HFFc6 (cell line): Measurements from ENCODE around the gene NFKBIZ. TPM values are rescaled to one million over a fixed set of nuclear protein-coding genes. Genes with fewer than 3 reads are reported as not detected.
A peak's percentile ranks its signal among the peaks of the same experiment; 100 is the strongest.

Experiments used
- DNase-seq: peaks from one replicate; pipeline ENCODE4 v3.0.0-alpha.2; 2018
- H3K27ac Mint-ChIP-seq: 2 replicates; pipeline ENCODE4 v1.8.0; 2020; ENCODE audit warnings: mild to moderate bottlenecking, mixed read lengths
- H3K27me3 Mint-ChIP-seq: 2 replicates; pipeline ENCODE4 v1.8.0; 2021; ENCODE audit warnings: mild to moderate bottlenecking, moderate library complexity, mixed read lengths; ENCODE audit not compliant: insufficient read depth
- H3K36me3 Mint-ChIP-seq: 2 replicates; pipeline ENCODE4 v1.8.0; 2021; ENCODE audit warnings: low read depth, mixed read lengths
- H3K4me1 Mint-ChIP-seq: 2 replicates; pipeline ENCODE4 v1.8.0; 2020; ENCODE audit warnings: low read depth, mixed read lengths
- H3K4me3 Mint-ChIP-seq: 2 replicates; pipeline ENCODE4 v1.8.0; 2020; ENCODE audit warnings: mild to moderate bottlenecking, moderate library complexity, mixed read lengths
- H3K9me3 Mint-ChIP-seq: 2 replicates; pipeline ENCODE4 v1.8.0; 2020; ENCODE audit warnings: mild to moderate bottlenecking, mixed read lengths
- CTCF ChIP-seq: fragments of 200-600 bp; sonication (generic); IDR thresholded peaks from 2 replicates; pipeline ENCODE4 v1.5.0; 2021; ENCODE audit warnings: antibody characterized with exemption, mild to moderate bottlenecking
- total RNA-seq, 6 experiments: library from RNA; stranded (reverse); fragmentation: NEBNext Ultra II Directional; extraction: Animal tissue kit (Norgen Biotek cat#: 25700); gene quantifications; 2 replicates in 1 of 6; 3 replicates in 5 of 6; pipeline ENCODE4 v1.2.3, GENCODE V29; 2021

NFKBIZ gene
- total RNA-seq, 6 experiments from 2014 or later: 51.1 to 64.2 (median 57.8) TPM

- Mint-ChIP-seq H3K27me3 (no peaks in the 10 kb centered on the region), H3K4me3 (no peak overlapping the region), H3K36me3 (peaks cover 8% of the 10 kb centered on the region; the same call in 1 of the 2 replicates), H3K4me1 (peaks cover 50% of the 10 kb centered on the region), H3K9me3 (no peaks in the 10 kb centered on the region), H3K27ac (no peak overlapping the region)
- no peak for TF ChIP-seq CTCF
- no peak for DNase-seq
These were observed 9.2 kb upstream of the NFKBIZ start for GRCh38 chr3:101840066-101840465.

GRCh38 chr3:101842245-101842934 lies 6.9 kb upstream of the NFKBIZ start:
- Mint-ChIP-seq H3K4me1 (peaks cover 48% of the 10 kb centered on the region), H3K27ac (peak overlapping the region; percentile 67), H3K4me3 (peak overlapping the region; percentile 44; the same call in 1 of the 2 replicates), H3K9me3 (no peaks in the 10 kb centered on the region), H3K27me3 (no peaks in the 10 kb centered on the region), H3K36me3 (0 out of 2 replicates have a peak, but pooled peaks cover 4% of the 10 kb centered on the region)
- DNase-seq: no peak
- no peak for TF ChIP-seq CTCF

- Mint-ChIP-seq H3K9me3 (no peaks in the 10 kb centered on the region), H3K4me3 (no peak overlapping the region; the same call in 1 of the 2 replicates), H3K36me3 (0 out of 2 replicates have a peak, but pooled peaks cover 4% of the 10 kb centered on the region), H3K27me3 (no peaks in the 10 kb centered on the region), H3K4me1 (peaks cover 49% of the 10 kb centered on the region), H3K27ac (no peak overlapping the region)
- TF ChIP-seq CTCF: no peak
- DNase-seq: no peak
These were observed 6.4 kb upstream of the NFKBIZ start for GRCh38 chr3:101842935-101843330.

- H3K4me3 Mint-ChIP-seq: no peak overlapping the region
- peaks cover 7% of the 10 kb centered on the region for H3K27me3 Mint-ChIP-seq
- H3K9me3 Mint-ChIP-seq: peaks cover 6% of the 10 kb centered on the region
- peaks cover 58% of the 10 kb centered on the region for H3K4me1 Mint-ChIP-seq
- no peak overlapping the region for H3K27ac Mint-ChIP-seq
- H3K36me3 Mint-ChIP-seq: peaks cover 10% of the 10 kb centered on the region
- DNase-seq: no peak
- no peak for TF ChIP-seq CTCF
These were observed 3.9 kb upstream of the NFKBIZ start for GRCh38 chr3:101845425-101845824.

GRCh38 chr3:101846709-101847108 lies 2.6 kb upstream of the NFKBIZ start:
- Mint-ChIP-seq H3K4me1 (peaks cover 60% of the 10 kb centered on the region), H3K27me3 (peaks cover 15% of the 10 kb centered on the region), H3K9me3 (peaks cover 17% of the 10 kb centered on the region), H3K27ac (no peak overlapping the region), H3K4me3 (no peak overlapping the region), H3K36me3 (peaks cover 23% of the 10 kb centered on the region)
- no peak for DNase-seq
- TF ChIP-seq CTCF: 0 out of 2 replicates have a peak, but pooled peaks have one; percentile 13
